ENCODE measurements around the gene LIPJ.

- TF ChIP-seq EZH2 (IDR thresholded peaks at IDR 0.05; ENCODE audit: low read length, missing control alignments): no peak
- TF ChIP-seq, protein P1, sequence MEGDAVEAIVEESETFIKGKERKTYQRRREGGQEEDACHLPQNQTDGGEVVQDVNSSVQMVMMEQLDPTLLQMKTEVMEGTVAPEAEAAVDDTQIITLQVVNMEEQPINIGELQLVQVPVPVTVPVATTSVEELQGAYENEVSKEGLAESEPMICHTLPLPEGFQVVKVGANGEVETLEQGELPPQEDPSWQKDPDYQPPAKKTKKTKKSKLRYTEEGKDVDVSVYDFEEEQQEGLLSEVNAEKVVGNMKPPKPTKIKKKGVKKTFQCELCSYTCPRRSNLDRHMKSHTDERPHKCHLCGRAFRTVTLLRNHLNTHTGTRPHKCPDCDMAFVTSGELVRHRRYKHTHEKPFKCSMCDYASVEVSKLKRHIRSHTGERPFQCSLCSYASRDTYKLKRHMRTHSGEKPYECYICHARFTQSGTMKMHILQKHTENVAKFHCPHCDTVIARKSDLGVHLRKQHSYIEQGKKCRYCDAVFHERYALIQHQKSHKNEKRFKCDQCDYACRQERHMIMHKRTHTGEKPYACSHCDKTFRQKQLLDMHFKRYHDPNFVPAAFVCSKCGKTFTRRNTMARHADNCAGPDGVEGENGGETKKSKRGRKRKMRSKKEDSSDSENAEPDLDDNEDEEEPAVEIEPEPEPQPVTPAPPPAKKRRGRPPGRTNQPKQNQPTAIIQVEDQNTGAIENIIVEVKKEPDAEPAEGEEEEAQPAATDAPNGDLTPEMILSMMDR (conservative IDR thresholded peaks at IDR 0.05 in 1 of 2, IDR thresholded peaks at IDR 0.05 in 1 of 2; ENCODE audit: low read depth in 1 of 2, low read length in 2 of 2): no peak
Observed at GRCh38 chr10:88651101-88651551, 64.6 kb downstream of the LIPJ start.
